WTC11 (cell line): ENCODE results near the gene DPYSL4. TPM values are rescaled to one million over a fixed set of nuclear protein-coding genes. Genes with fewer than 3 reads are reported as not detected.
"Not testable (repeated sequence)": the region's sequence is repeated elsewhere in the genome, so short reads cannot be mapped to it uniquely, and the experiment has no call there.

Experiments
- ATAC-seq: fragments of 200-7000 bp; cut with Tn5 transposase; 2 replicates; pipeline ENCODE4 v1.10.0; 2021; ENCODE audit warnings: mild to moderate bottlenecking, moderate library complexity
- CTCF ChIA-PET: fragments of 300-600 bp; sonication (Branson Sonifier 250); formaldehyde crosslinking; loops from one replicate; lab custom pipeline; 2021; ENCODE audit warnings: antibody characterized with exemption; lab: Charles Lee
- POLR2A ChIA-PET: fragments of 350-600 bp; sonication (Branson Sonifier 250); formaldehyde crosslinking; loops from one replicate; lab custom pipeline; 2021; ENCODE audit warnings: antibody characterized with exemption; lab: Charles Lee
- DNase-seq: peaks from one replicate; pipeline ENCODE4 v3.0.0; 2021; ENCODE audit warnings: low spot score
- H3K27ac Mint-ChIP-seq: 2 replicates; pipeline ENCODE4 v1.8.0; 2021; ENCODE audit warnings: mixed read lengths
- H3K27me3 Mint-ChIP-seq: 2 replicates; pipeline ENCODE4 v1.8.0; 2021; ENCODE audit warnings: low read depth, mild to moderate bottlenecking, moderate library complexity, mixed read lengths
- H3K36me3 Mint-ChIP-seq: 2 replicates; pipeline ENCODE4 v1.8.0; 2021; ENCODE audit warnings: mixed read lengths
- H3K4me1 Mint-ChIP-seq: 2 replicates; pipeline ENCODE4 v1.8.0; 2022; ENCODE audit warnings: mixed read lengths
- H3K4me3 Mint-ChIP-seq: 2 replicates; pipeline ENCODE4 v1.8.0; 2021; ENCODE audit warnings: mild to moderate bottlenecking, moderate library complexity, mixed read lengths
- H3K9me3 Mint-ChIP-seq: 2 replicates; pipeline ENCODE4 v1.8.0; 2021; ENCODE audit warnings: mixed read lengths
- CREM ChIP-seq: sonication (generic); formaldehyde crosslinking; IDR thresholded peaks from 2 replicates; pipeline ENCODE4 v1.8.1; 2022; ENCODE audit warnings: mild to moderate bottlenecking, missing genetic modification reagents, moderate library complexity
- CTCF ChIP-seq: fragments of 200-600 bp; IDR thresholded peaks from 2 replicates; pipeline ENCODE4 v1.8.0; 2022; ENCODE audit warnings: antibody characterized with exemption
- E2F5 ChIP-seq: sonication (generic); formaldehyde crosslinking; IDR thresholded peaks from 2 replicates; pipeline ENCODE4 v1.8.1; 2022; ENCODE audit warnings: mild to moderate bottlenecking, moderate library complexity, missing genetic modification reagents
- ERG ChIP-seq: fragments of 250-450 bp; sonication (Bioruptor Pico); IDR thresholded peaks from 2 replicates; pipeline ENCODE4 v1.8.0; 2021; ENCODE audit warnings: mild to moderate bottlenecking
- ESRRA ChIP-seq: sonication (generic); formaldehyde crosslinking; IDR thresholded peaks from 2 replicates; pipeline ENCODE4 v1.8.1; 2022; ENCODE audit warnings: mild to moderate bottlenecking, missing genetic modification reagents, borderline replicate concordance
- GABPB1 ChIP-seq: sonication (generic); formaldehyde crosslinking; IDR thresholded peaks from 2 replicates; pipeline ENCODE4 v1.8.1; 2023; ENCODE audit warnings: mild to moderate bottlenecking, missing genetic modification reagents
- HMGA2 ChIP-seq: fragments of 250-450 bp; sonication (Bioruptor Pico); IDR thresholded peaks from 2 replicates; pipeline ENCODE4 v1.4.0; 2021; ENCODE audit warnings: mild to moderate bottlenecking, moderate library complexity
- IRF2 ChIP-seq: sonication (generic); formaldehyde crosslinking; IDR thresholded peaks from 2 replicates; pipeline ENCODE4 v1.8.0; 2022; ENCODE audit warnings: low read depth, missing genetic modification reagents, borderline replicate concordance
- SMAD4 ChIP-seq: sonication (generic); formaldehyde crosslinking; IDR thresholded peaks from 2 replicates; pipeline ENCODE4 v1.8.0; 2022; ENCODE audit warnings: mild to moderate bottlenecking, missing genetic modification reagents
- TEAD1 ChIP-seq: sonication (generic); formaldehyde crosslinking; IDR thresholded peaks from 2 replicates; pipeline ENCODE4 v1.8.0; 2022; ENCODE audit warnings: mild to moderate bottlenecking, missing genetic modification reagents
- USF2 ChIP-seq: sonication (generic); formaldehyde crosslinking; IDR thresholded peaks from 2 replicates; pipeline ENCODE4 v1.8.1; 2023; ENCODE audit warnings: mild to moderate bottlenecking, missing genetic modification reagents, moderate library complexity
- ZBTB43 ChIP-seq: sonication (generic); formaldehyde crosslinking; IDR thresholded peaks from 2 replicates; pipeline ENCODE4 v1.8.1; 2023; ENCODE audit warnings: mild to moderate bottlenecking, missing genetic modification reagents
- ZNF138 ChIP-seq: sonication (generic); formaldehyde crosslinking; conservative IDR thresholded peaks from 2 replicates; pipeline ENCODE4 v1.8.1; 2022; ENCODE audit warnings: mild to moderate bottlenecking, moderate library complexity, missing genetic modification reagents
- ZNF263 ChIP-seq: sonication (generic); formaldehyde crosslinking; IDR thresholded peaks from 2 replicates; pipeline ENCODE4 v1.8.1; 2022; ENCODE audit warnings: low read depth, mild to moderate bottlenecking, moderate library complexity, missing genetic modification reagents
- ZNF281 ChIP-seq: sonication (generic); formaldehyde crosslinking; IDR thresholded peaks from 2 replicates; pipeline ENCODE4 v1.8.0; 2023; ENCODE audit warnings: mild to moderate bottlenecking, missing genetic modification reagents
- ZNF396 ChIP-seq: fragments of 250-450 bp; sonication (Bioruptor Pico); IDR thresholded peaks from 2 replicates; pipeline ENCODE4 v1.8.0; 2021; ENCODE audit warnings: mild to moderate bottlenecking, moderate library complexity, borderline replicate concordance
- total RNA-seq: library from RNA; stranded (reverse); gene quantifications from 3 replicates; pipeline ENCODE4 v1.2.3, GENCODE V29; 2021
- TF ChIP-seq, protein P1 (sequence below): sonication (generic); formaldehyde crosslinking; IDR thresholded peaks from 2 replicates; pipeline ENCODE4 v1.8.1; 2023; ENCODE audit warnings: mild to moderate bottlenecking, missing genetic modification reagents, borderline replicate concordance
- TF ChIP-seq, protein P2 (sequence below): fragments of 250-450 bp; sonication (Bioruptor Pico); IDR thresholded peaks from 2 replicates; pipeline ENCODE4 v1.9.0; 2021; ENCODE audit warnings: moderate library complexity, mild to moderate bottlenecking, inconsistent platforms, borderline replicate concordance

DPYSL4 gene
- total RNA-seq, 1 experiment from 2014 or later, result 17.0 TPM

- TF ChIP-seq ERG (CRISPR knock-in tag) (no peak), ZBTB43 (no peak), USF2 (CRISPR knock-in tag) (no peak)
- TF ChIP-seq, all 79 proteins: peak for 0
Observed at GRCh38 chr10:132220061-132220460, 33.3 kb downstream of the DPYSL4 start (continued).

DNA sequence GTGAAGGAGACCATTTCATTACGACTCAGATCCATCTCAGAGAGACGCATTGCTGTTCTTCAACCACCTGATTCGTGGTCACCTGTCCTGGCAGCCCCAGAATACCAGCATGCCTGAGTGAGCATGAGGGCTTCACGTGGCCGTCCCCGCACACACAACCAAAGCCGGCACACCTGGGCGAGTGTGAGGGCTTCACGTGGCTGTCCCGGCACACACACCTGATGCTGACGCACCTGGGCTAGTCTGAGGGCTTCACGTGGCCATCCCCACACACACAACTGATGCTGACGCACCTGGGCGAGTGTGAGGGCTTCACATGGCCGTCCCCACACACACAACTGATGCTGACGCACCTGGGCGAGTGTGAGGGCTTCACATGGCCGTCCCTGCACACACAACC lies 34.2 kb downstream of the DPYSL4 start:
- peaks cover 28% of the 10 kb centered on the region for H3K9me3 Mint-ChIP-seq

DNA sequence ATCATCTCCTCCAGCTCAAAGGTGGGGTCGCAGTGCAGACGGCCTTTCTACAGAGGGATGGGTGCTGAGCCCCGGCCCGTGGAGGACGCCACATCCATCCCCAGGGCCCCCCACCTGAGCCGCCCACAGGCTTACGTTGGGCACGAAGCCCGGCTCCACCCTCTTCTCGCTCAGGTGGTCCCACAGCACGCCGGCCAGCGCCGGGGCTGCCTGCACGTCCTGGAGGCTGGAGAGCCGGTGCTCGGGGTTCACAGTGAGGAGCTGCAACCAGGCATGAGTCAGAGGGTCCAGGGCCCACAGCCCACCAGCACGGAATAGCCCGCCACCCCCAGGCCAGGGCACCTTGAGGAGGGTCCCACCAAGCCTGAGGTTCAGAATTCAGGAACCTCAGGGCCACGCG lies 36.0 kb downstream of the DPYSL4 start:
- no peak overlapping the region for H3K27ac Mint-ChIP-seq
- ChIA-PET CTCF (interaction anchor here (1.0 to 1.7 kb wide), 4 partner anchors 128 to 138 kb away, joined by 3 to 8 read pairs (median 6); no protein-coding TSS in a partner anchor), POLR2A (no interaction called here)
- peaks cover 14% of the 10 kb centered on the region for H3K9me3 Mint-ChIP-seq
- DNase-seq (no peak), ATAC-seq (no peak)
- no peaks in the 10 kb centered on the region for H3K4me1 Mint-ChIP-seq
- peaks cover 12% of the 10 kb centered on the region for H3K36me3 Mint-ChIP-seq
- no peak overlapping the region for H3K4me3 Mint-ChIP-seq
- TF ChIP-seq TEAD1 (CRISPR knock-in tag) (no peak), ZNF281 (CRISPR knock-in tag) (no peak), IRF2 (CRISPR knock-in tag) (no peak), E2F5 (no peak), CREM (no peak), ESRRA (no peak), SMAD4 (CRISPR knock-in tag) (no peak), ZNF138 (CRISPR knock-in tag) (no peak), ZNF263 (no peak), CTCF (no peak), ZNF396 (no peak), GABPB1 (CRISPR knock-in tag) (no peak), HMGA2 (CRISPR knock-in tag) (no peak)
- TF ChIP-seq, protein P1, sequence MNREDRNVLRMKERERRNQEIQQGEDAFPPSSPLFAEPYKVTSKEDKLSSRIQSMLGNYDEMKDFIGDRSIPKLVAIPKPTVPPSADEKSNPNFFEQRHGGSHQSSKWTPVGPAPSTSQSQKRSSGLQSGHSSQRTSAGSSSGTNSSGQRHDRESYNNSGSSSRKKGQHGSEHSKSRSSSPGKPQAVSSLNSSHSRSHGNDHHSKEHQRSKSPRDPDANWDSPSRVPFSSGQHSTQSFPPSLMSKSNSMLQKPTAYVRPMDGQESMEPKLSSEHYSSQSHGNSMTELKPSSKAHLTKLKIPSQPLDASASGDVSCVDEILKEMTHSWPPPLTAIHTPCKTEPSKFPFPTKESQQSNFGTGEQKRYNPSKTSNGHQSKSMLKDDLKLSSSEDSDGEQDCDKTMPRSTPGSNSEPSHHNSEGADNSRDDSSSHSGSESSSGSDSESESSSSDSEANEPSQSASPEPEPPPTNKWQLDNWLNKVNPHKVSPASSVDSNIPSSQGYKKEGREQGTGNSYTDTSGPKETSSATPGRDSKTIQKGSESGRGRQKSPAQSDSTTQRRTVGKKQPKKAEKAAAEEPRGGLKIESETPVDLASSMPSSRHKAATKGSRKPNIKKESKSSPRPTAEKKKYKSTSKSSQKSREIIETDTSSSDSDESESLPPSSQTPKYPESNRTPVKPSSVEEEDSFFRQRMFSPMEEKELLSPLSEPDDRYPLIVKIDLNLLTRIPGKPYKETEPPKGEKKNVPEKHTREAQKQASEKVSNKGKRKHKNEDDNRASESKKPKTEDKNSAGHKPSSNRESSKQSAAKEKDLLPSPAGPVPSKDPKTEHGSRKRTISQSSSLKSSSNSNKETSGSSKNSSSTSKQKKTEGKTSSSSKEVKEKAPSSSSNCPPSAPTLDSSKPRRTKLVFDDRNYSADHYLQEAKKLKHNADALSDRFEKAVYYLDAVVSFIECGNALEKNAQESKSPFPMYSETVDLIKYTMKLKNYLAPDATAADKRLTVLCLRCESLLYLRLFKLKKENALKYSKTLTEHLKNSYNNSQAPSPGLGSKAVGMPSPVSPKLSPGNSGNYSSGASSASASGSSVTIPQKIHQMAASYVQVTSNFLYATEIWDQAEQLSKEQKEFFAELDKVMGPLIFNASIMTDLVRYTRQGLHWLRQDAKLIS (CRISPR knock-in tag), result no peak
- TF ChIP-seq, protein P2, sequence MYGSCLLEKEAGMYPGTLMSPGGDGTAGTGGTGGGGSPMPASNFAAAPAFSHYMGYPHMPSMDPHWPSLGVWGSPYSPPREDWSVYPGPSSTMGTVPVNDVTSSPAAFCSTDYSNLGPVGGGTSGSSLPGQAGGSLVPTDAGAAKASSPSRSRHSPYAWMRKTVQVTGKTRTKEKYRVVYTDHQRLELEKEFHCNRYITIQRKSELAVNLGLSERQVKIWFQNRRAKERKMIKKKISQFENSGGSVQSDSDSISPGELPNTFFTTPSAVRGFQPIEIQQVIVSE (CRISPR knock-in tag), result no peak
- 0 out of 2 replicates have a peak, but pooled peaks cover under 1% of the 10 kb centered on the region for H3K27me3 Mint-ChIP-seq

More for the DNA sequence above, 34.2 kb downstream of the DPYSL4 start:
- CTCF ChIA-PET, DNase-seq, ATAC-seq, POLR2A ChIA-PET, H3K4me1 Mint-ChIP-seq, H3K27ac Mint-ChIP-seq, H3K27me3 Mint-ChIP-seq, H3K4me3 Mint-ChIP-seq: not testable (repeated sequence)
- peaks cover 29% of the 10 kb centered on the region for H3K36me3 Mint-ChIP-seq
